H9 (cell line): ENCODE data around the gene MRPL27. TPM values are rescaled to one million over a fixed set of nuclear protein-coding genes. Genes with fewer than 3 reads are reported as not detected.
A peak's percentile ranks its signal among the peaks of the same experiment; 100 is the strongest.

ENCODE experiments used
- DNase-seq: peaks from one replicate; pipeline ENCODE4 v3.0.0-alpha.2; 2017
- H2AFZ ChIP-seq: one replicate; pipeline ENCODE4 v1.6.1; 2013; ENCODE audit warnings: mild to moderate bottlenecking, low read length, control low read depth, moderate library complexity
- H2AK5ac ChIP-seq: 2 replicates; pipeline ENCODE4 v1.6.1; 2013; ENCODE audit warnings: low read length, control low read depth, mixed read lengths; ENCODE audit not compliant: insufficient read length
- H2BK120ac ChIP-seq: one replicate; pipeline ENCODE4 v1.6.1; 2013; ENCODE audit warnings: low read depth, mild to moderate bottlenecking, low read length, control low read depth, inconsistent platforms; ENCODE audit not compliant: poor library complexity, severe bottlenecking
- H2BK12ac ChIP-seq: 2 replicates; pipeline ENCODE4 v1.6.1; 2013; ENCODE audit warnings: low read length, control low read depth, mixed read lengths, low read depth; ENCODE audit not compliant: insufficient read length
- H2BK15ac ChIP-seq: 2 replicates; pipeline ENCODE4 v1.6.1; 2013; ENCODE audit warnings: low read depth, low read length, control low read depth
- H2BK20ac ChIP-seq: one replicate; pipeline ENCODE4 v1.6.1; 2013; ENCODE audit warnings: low read depth, mild to moderate bottlenecking, low read length, control low read depth, inconsistent platforms; ENCODE audit not compliant: poor library complexity, severe bottlenecking
- H2BK5ac ChIP-seq: 2 replicates; pipeline ENCODE4 v1.6.1; 2013; ENCODE audit warnings: low read length, control low read depth, mixed read lengths; ENCODE audit not compliant: insufficient read length
- H3K14ac ChIP-seq: 2 replicates; pipeline ENCODE4 v1.6.1; 2013; ENCODE audit warnings: low read length, control low read depth; ENCODE audit not compliant: insufficient read depth
- H3K18ac ChIP-seq: 2 replicates; pipeline ENCODE4 v1.6.1; 2013; ENCODE audit warnings: low read depth, mild to moderate bottlenecking, mixed read lengths, low read length, control low read depth; ENCODE audit not compliant: insufficient read length
- H3K23ac ChIP-seq: 2 replicates; pipeline ENCODE4 v1.6.1; 2013; ENCODE audit warnings: low read length, control low read depth, mixed read lengths, low read depth; ENCODE audit not compliant: insufficient read length
- H3K23me2 ChIP-seq: 2 replicates; pipeline ENCODE4 v1.6.1; 2013; ENCODE audit warnings: low read depth, mild to moderate bottlenecking, mixed read lengths, low read length, control low read depth; ENCODE audit not compliant: insufficient read length, poor library complexity, severe bottlenecking
- H3K27ac ChIP-seq: 2 replicates; pipeline ENCODE4 v1.5.1; 2013; ENCODE audit warnings: low read length, control low read depth, mixed read lengths, low read depth; ENCODE audit not compliant: insufficient read length
- H3K27me3 ChIP-seq: 2 replicates; pipeline ENCODE4 v1.6.1; 2013; ENCODE audit warnings: low read length, control low read depth, inconsistent platforms; ENCODE audit not compliant: insufficient read depth
- H3K4ac ChIP-seq: 2 replicates; pipeline ENCODE4 v1.6.1; 2013; ENCODE audit warnings: low read depth, mild to moderate bottlenecking, control low read depth, inconsistent platforms, low read length, moderate library complexity
- H3K4me1 ChIP-seq: 2 replicates; pipeline ENCODE4 v1.6.1; 2013; ENCODE audit warnings: low read length, control low read depth, inconsistent platforms; ENCODE audit not compliant: insufficient read depth
- H3K4me2 ChIP-seq: 2 replicates; pipeline ENCODE4 v1.6.1; 2013; ENCODE audit warnings: low read length, control low read depth, mixed read lengths; ENCODE audit not compliant: insufficient read length, insufficient read depth
- H3K56ac ChIP-seq: 2 replicates; pipeline ENCODE4 v1.6.1; 2013; ENCODE audit warnings: low read depth, mild to moderate bottlenecking, mixed read lengths, low read length, control low read depth; ENCODE audit not compliant: insufficient read length
- H3K79me1 ChIP-seq: 2 replicates; pipeline ENCODE4 v1.6.1; 2013; ENCODE audit warnings: low read depth, mild to moderate bottlenecking, moderate library complexity, low read length, control low read depth, inconsistent platforms; ENCODE audit not compliant: insufficient read depth, poor library complexity, severe bottlenecking
- H3K79me2 ChIP-seq: 2 replicates; pipeline ENCODE4 v1.6.1; 2013; ENCODE audit warnings: low read length, control low read depth, inconsistent platforms; ENCODE audit not compliant: insufficient read depth
- H3K9ac ChIP-seq: 2 replicates; pipeline ENCODE4 v1.6.1; 2013; ENCODE audit warnings: low read length, control low read depth, mixed read lengths; ENCODE audit not compliant: insufficient read length; ENCODE audit errors: extremely low read depth
- H3K9me3 ChIP-seq: one replicate; pipeline ENCODE4 v1.6.1; 2013; ENCODE audit warnings: low read depth, low read length, inconsistent platforms; ENCODE audit not compliant: control insufficient read depth
- H3T11ph ChIP-seq: one replicate; pipeline ENCODE4 v1.6.1; 2013; ENCODE audit warnings: mild to moderate bottlenecking, low read length, control low read depth, inconsistent platforms
- H4K20me1 ChIP-seq: one replicate; pipeline ENCODE4 v1.6.1; 2013; ENCODE audit not compliant: control insufficient read depth, insufficient read length, insufficient read depth
- H4K5ac ChIP-seq: 2 replicates; pipeline ENCODE4 v1.6.1; 2013; ENCODE audit warnings: low read depth, mild to moderate bottlenecking, mixed read lengths, low read length, control low read depth; ENCODE audit not compliant: insufficient read length
- H4K8ac ChIP-seq: replicated peaks from 2 replicates; pipeline ENCODE4 v1.6.1; 2013; ENCODE audit warnings: low read length, control low read depth, mixed read lengths, low read depth; ENCODE audit not compliant: insufficient read length
- H4K91ac ChIP-seq: 2 replicates; pipeline ENCODE4 v1.6.1; 2013; ENCODE audit warnings: low read depth, mild to moderate bottlenecking, moderate library complexity, mixed read lengths, low read length, control low read depth; ENCODE audit not compliant: insufficient read length
- H3K27ac Mint-ChIP-seq, 3 experiments: 2 replicates in 2 of 3; 3 replicates in 1 of 3; pipeline ENCODE4 v1.8.0; 2020 to 2021; ENCODE audit warnings: mixed read lengths in 3 of 3, mild to moderate bottlenecking in 1 of 3, moderate library complexity in 1 of 3
- H3K27me3 Mint-ChIP-seq: 2 replicates; pipeline ENCODE4 v1.8.0; 2021; ENCODE audit warnings: low read depth, mild to moderate bottlenecking, moderate library complexity, mixed read lengths
- H3K36me3 Mint-ChIP-seq, 3 experiments: 2 replicates in 2 of 3; 3 replicates in 1 of 3; pipeline ENCODE4 v1.8.0; 2020 to 2021; ENCODE audit warnings: low read depth in 3 of 3, mixed read lengths in 3 of 3; ENCODE audit not compliant: insufficient read depth in 1 of 3
- H3K4me1 Mint-ChIP-seq, 2 experiments: 2 replicates each; pipeline ENCODE4 v1.8.0; 2020; ENCODE audit warnings: mixed read lengths in 2 of 2
- H3K4me3 Mint-ChIP-seq, 2 experiments: 2 replicates in 1 of 2; 3 replicates in 1 of 2; pipeline ENCODE4 v1.8.0; 2020 to 2021; ENCODE audit warnings: mild to moderate bottlenecking in 2 of 2, mixed read lengths in 2 of 2, moderate library complexity in 1 of 2
- H3K9me3 Mint-ChIP-seq, 2 experiments: 2 replicates in 1 of 2; 3 replicates in 1 of 2; pipeline ENCODE4 v1.8.0; 2020; ENCODE audit warnings: mild to moderate bottlenecking in 2 of 2, mixed read lengths in 2 of 2, moderate library complexity in 1 of 2
- WGBS: extraction: QIAGEN DNeasy Blood & Tissue Kit; methylation state at CpG from one replicate; pipeline ENCODE4 v1.1.7; 2013; ENCODE audit warnings: missing lambda C conversion rate, low lambda C conversion rate, mixed read lengths; ENCODE audit not compliant: insufficient read length; ENCODE audit errors: extremely low coverage; 5-methylcytosine and 5-hydroxymethylcytosine counted together
- total RNA-seq: library from RNA; stranded (reverse); gene quantifications from 2 replicates; pipeline ENCODE4 v1.2.1, GENCODE V29; 2021
- TF ChIP-seq, protein P1 (sequence below): fragments of 200-600 bp; sonication (generic); conservative IDR thresholded peaks from 3 replicates; pipeline ENCODE4 v1.8.0; 2021; ENCODE audit warnings: antibody characterized with exemption, mild to moderate bottlenecking

Gene MRPL27
- total RNA-seq, 1 experiment from 2014 or later: 85.9 TPM

DNA sequence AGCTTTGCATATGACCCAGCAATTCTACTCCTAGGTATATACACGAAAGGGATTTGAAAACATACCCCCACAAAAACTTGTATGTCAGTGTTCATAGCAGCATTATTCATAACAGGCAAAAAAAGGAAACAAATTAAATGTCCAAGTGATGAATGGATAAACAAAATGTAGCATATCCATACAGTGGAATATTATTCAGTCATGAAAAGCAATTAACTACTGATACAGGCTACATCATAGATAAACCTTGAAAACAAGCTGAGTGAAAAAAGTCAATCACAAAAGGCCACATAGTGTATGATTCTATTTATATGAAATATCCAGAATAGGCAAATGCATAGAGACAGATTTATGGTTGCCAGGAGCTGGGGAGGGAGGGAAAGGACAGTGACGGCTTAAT, 721 bp upstream of the MRPL27 start:
- Histone ChIP-seq H3K4me1 (peaks cover 2% of the 10 kb centered on the region; the same call in 1 of the 2 replicates), H4K91ac (no peak overlapping the region), H2BK20ac (no peak overlapping the region), H3K79me2 (peaks cover 3% of the 10 kb centered on the region; the same call in 1 of the 2 replicates), H3K18ac (no peak overlapping the region), H3K56ac (no peak overlapping the region), H2BK15ac (no peak overlapping the region), H3K4me2 (peak overlapping the region; percentile 57), H3K9ac (peak overlapping the region; percentile 85), H4K20me1 (no peaks in the 10 kb centered on the region), H4K5ac (no peak overlapping the region), H3K23ac (no peak overlapping the region), H4K8ac (no peak overlapping the region), H2BK5ac (no peak overlapping the region), H3K79me1 (peaks cover 8% of the 10 kb centered on the region), H3K23me2 (no peaks in the 10 kb centered on the region), H2BK12ac (no peak overlapping the region), H3T11ph (no peak overlapping the region), H3K27ac (no peak overlapping the region), H2AK5ac (no peak overlapping the region), H2BK120ac (no peak overlapping the region), H2AFZ (no peak overlapping the region), H3K4ac (no peak overlapping the region), H3K14ac (no peak overlapping the region), H3K9me3 (no peaks in the 10 kb centered on the region), H3K27me3 (no peaks in the 10 kb centered on the region)
- H3K9me3 Mint-ChIP-seq: no peaks in the 10 kb centered on the region
- peaks cover 12 to 50% (median 46%) of the 10 kb centered on the region in 3 experiments; a peak in 6 of 7 replicates for H3K36me3 Mint-ChIP-seq
- peaks cover 14 to 15% of the 10 kb centered on the region in 2 experiments for H3K4me1 Mint-ChIP-seq
- TF ChIP-seq, protein P1, sequence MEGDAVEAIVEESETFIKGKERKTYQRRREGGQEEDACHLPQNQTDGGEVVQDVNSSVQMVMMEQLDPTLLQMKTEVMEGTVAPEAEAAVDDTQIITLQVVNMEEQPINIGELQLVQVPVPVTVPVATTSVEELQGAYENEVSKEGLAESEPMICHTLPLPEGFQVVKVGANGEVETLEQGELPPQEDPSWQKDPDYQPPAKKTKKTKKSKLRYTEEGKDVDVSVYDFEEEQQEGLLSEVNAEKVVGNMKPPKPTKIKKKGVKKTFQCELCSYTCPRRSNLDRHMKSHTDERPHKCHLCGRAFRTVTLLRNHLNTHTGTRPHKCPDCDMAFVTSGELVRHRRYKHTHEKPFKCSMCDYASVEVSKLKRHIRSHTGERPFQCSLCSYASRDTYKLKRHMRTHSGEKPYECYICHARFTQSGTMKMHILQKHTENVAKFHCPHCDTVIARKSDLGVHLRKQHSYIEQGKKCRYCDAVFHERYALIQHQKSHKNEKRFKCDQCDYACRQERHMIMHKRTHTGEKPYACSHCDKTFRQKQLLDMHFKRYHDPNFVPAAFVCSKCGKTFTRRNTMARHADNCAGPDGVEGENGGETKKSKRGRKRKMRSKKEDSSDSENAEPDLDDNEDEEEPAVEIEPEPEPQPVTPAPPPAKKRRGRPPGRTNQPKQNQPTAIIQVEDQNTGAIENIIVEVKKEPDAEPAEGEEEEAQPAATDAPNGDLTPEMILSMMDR: no peak
- no peak for DNase-seq
- no CpG with 5 or more reads among the region's 2 CpGs for WGBS
- H3K4me3 Mint-ChIP-seq: peak overlapping the region; percentile 98 to 99
- H3K27ac Mint-ChIP-seq: no peak overlapping the region
- no peaks in the 10 kb centered on the region for H3K27me3 Mint-ChIP-seq
